Measurements from ENCODE around the gene DDTL.
"Not testable (repeated sequence)": the region's sequence is repeated elsewhere in the genome, so short reads cannot be mapped to it uniquely, and the experiment has no call there.

- TF ChIP-seq SMAD3 (CRISPR knock-in tag; IDR thresholded peaks at IDR 0.05; ENCODE audit: borderline replicate concordance); ZNF232 (CRISPR knock-in tag; IDR thresholded peaks at IDR 0.05); CREB1 (CRISPR knock-in tag; IDR thresholded peaks at IDR 0.05); ZSCAN18 (CRISPR knock-in tag; IDR thresholded peaks at IDR 0.05); GABPB1 (CRISPR knock-in tag; IDR thresholded peaks at IDR 0.05); IRF2 (CRISPR knock-in tag; IDR thresholded peaks at IDR 0.05; ENCODE audit: borderline replicate concordance, low read depth); RELA (CRISPR knock-in tag; IDR thresholded peaks at IDR 0.05; ENCODE audit: borderline replicate concordance); CTCF (IDR thresholded peaks at IDR 0.05); ATF2 (CRISPR knock-in tag; IDR thresholded peaks at IDR 0.05; ENCODE audit: borderline replicate concordance, low read depth); USF1 (CRISPR knock-in tag; IDR thresholded peaks at IDR 0.05); PRDM15 (CRISPR knock-in tag; IDR thresholded peaks at IDR 0.05); TEAD1 (CRISPR knock-in tag; IDR thresholded peaks at IDR 0.05); TP53 (CRISPR knock-in tag; IDR thresholded peaks at IDR 0.05); STAT6 (CRISPR knock-in tag; conservative IDR thresholded peaks at IDR 0.05; ENCODE audit: low read depth): not testable (repeated sequence)
Measured at GRCh38 chr22:23952794-23953405, 13.8 kb upstream of the DDTL start.
